SK-N-SH (cell line): Measurements from ENCODE around the gene ME1. TPM values are rescaled to one million over a fixed set of nuclear protein-coding genes. Genes with fewer than 3 reads are reported as not detected.
"Not testable (repeated sequence)": the region's sequence is repeated elsewhere in the genome, so short reads cannot be mapped to it uniquely, and the experiment has no call there.

ENCODE experiments used
- CTCF ChIA-PET: fragments of 300-600, 350-600 bp; formaldehyde crosslinking; extraction: SDS; loops from one replicate; lab custom pipeline; 2021; lab: Yijun Ruan, JAX
- POLR2A ChIA-PET: fragments of 350-600 bp; sonication (Branson Sonifier 250); formaldehyde crosslinking; extraction: SDS; loops from one replicate; lab custom pipeline; 2020; ENCODE audit warnings: antibody characterized with exemption, inconsistent platforms; lab: Yijun Ruan, JAX
- DNase-seq: peaks from one replicate; pipeline ENCODE4 v3.0.0; 2012
- H2AFZ ChIP-seq: fragments of 200-600 bp; sonication (generic); 2 replicates; pipeline ENCODE4 v1.8.1; 2016; ENCODE audit warnings: antibody characterized with exemption, mild to moderate bottlenecking, low read depth
- H3F3A ChIP-seq: fragments of 200-600 bp; sonication (generic); replicated peaks from 2 replicates; pipeline ENCODE3; 2016; ENCODE audit warnings: antibody characterized with exemption, mild to moderate bottlenecking; ENCODE audit not compliant: insufficient read depth
- H3K27ac ChIP-seq, 2 experiments: fragments of 200-500 bp in 1 of 2; fragments of 200-600 bp in 1 of 2; sonication (Bioruptor generic) in 1 of 2; sonication (generic), shearing (Covaris generic) in 1 of 2; 2 replicates each; pipeline versions ENCODE4 v1.5.1 to v1.6.1; 2014 to 2016; ENCODE audit warnings: low read depth in 2 of 2, inconsistent platforms in 1 of 2, low read length in 1 of 2, mild to moderate bottlenecking in 1 of 2, mixed read lengths in 1 of 2
- H3K27me3 ChIP-seq: fragments of 200-600 bp; sonication (generic), shearing (Covaris generic); 2 replicates; pipeline ENCODE4 v1.6.1; 2016; ENCODE audit warnings: mixed run types; ENCODE audit not compliant: insufficient read depth
- H3K36me3 ChIP-seq, 2 experiments: fragments of 200-500 bp in 1 of 2; fragments of 200-600 bp in 1 of 2; sonication (Bioruptor generic) in 1 of 2; sonication (generic) in 1 of 2; replicated peaks in 1 of 2; 2 replicates each; pipeline versions ENCODE3 to v1.5.1; 2014 to 2016; ENCODE audit warnings: low read length in 1 of 2, mild to moderate bottlenecking in 1 of 2; ENCODE audit not compliant: insufficient read depth in 2 of 2, control insufficient read depth in 1 of 2
- H3K4me1 ChIP-seq, 2 experiments: fragments of 200-500 bp in 1 of 2; fragments of 200-600 bp in 1 of 2; sonication (Bioruptor generic) in 1 of 2; sonication (generic), shearing (Covaris generic) in 1 of 2; 2 replicates each; pipeline versions ENCODE4 v1.5.1 to v1.6.1; 2014 to 2016; ENCODE audit warnings: low read depth in 1 of 2, low read length in 1 of 2, mixed run types in 1 of 2; ENCODE audit not compliant: insufficient read depth in 2 of 2, control insufficient read depth in 1 of 2
- H3K4me2 ChIP-seq: fragments of 200-600 bp; sonication (generic), shearing (Covaris generic); 2 replicates; pipeline ENCODE4 v1.6.1; 2017; ENCODE audit warnings: mixed run types
- H3K4me3 ChIP-seq, 2 experiments: fragments of 200-500 bp in 1 of 2; fragments of 200-600 bp in 1 of 2; sonication (Bioruptor generic) in 1 of 2; sonication (generic), shearing (Covaris generic) in 1 of 2; 2 replicates each; pipeline versions ENCODE4 v1.5.1 to v1.8.1; 2014 to 2016; ENCODE audit warnings: low read depth in 2 of 2, inconsistent platforms in 1 of 2, low read length in 1 of 2, mild to moderate bottlenecking in 1 of 2, mixed read lengths in 1 of 2, moderate library complexity in 1 of 2
- H3K79me2 ChIP-seq: fragments of 200-600 bp; sonication (generic); 2 replicates; pipeline ENCODE4 v1.8.1; 2017; ENCODE audit warnings: mild to moderate bottlenecking; ENCODE audit not compliant: insufficient read depth
- H3K9ac ChIP-seq: fragments of 200-600 bp; sonication (generic); 2 replicates; pipeline ENCODE4 v1.6.1; 2017; ENCODE audit warnings: mixed run types
- H3K9me2 ChIP-seq: fragments of 200-600 bp; sonication (generic); 2 replicates; pipeline ENCODE4 v1.6.1; 2017; ENCODE audit warnings: mixed run types
- H3K9me3 ChIP-seq: fragments of 200-600 bp; sonication (generic); 2 replicates; pipeline ENCODE4 v1.6.1; 2017; ENCODE audit warnings: mixed run types, mild to moderate bottlenecking, moderate library complexity
- H4K20me1 ChIP-seq: fragments of 200-600 bp; sonication (generic); 2 replicates; pipeline ENCODE4 v1.6.1; 2017; ENCODE audit warnings: mild to moderate bottlenecking, mixed run types; ENCODE audit not compliant: insufficient read depth
- ELF1 ChIP-seq: IDR thresholded peaks from 2 replicates; pipeline ENCODE4 v1.4.0; 2012
- EZH2phosphoT487 ChIP-seq: fragments of 200-600 bp; sonication (generic); IDR thresholded peaks from 2 replicates; pipeline ENCODE4 v1.6.1; 2017; ENCODE audit warnings: low read depth, mixed run types, mild to moderate bottlenecking, antibody characterized with exemption, moderate library complexity, borderline replicate concordance
- FOSL2 ChIP-seq: IDR thresholded peaks from 2 replicates; pipeline ENCODE4 v1.4.0; 2012; ENCODE audit warnings: low read depth, mild to moderate bottlenecking, moderate library complexity, borderline replicate concordance
- JUND ChIP-seq: IDR thresholded peaks from 2 replicates; pipeline ENCODE4 v1.4.0; 2012
- MEF2A ChIP-seq: IDR thresholded peaks from 2 replicates; pipeline ENCODE4 v1.4.0; 2012; ENCODE audit warnings: low read depth, borderline replicate concordance
- NFIC ChIP-seq: IDR thresholded peaks from 2 replicates; pipeline ENCODE4 v1.4.0; 2012; ENCODE audit warnings: borderline replicate concordance
- RAD21 ChIP-seq: IDR thresholded peaks from 2 replicates; pipeline ENCODE4 v1.6.1; 2012; ENCODE audit warnings: mild to moderate bottlenecking, low read length
- SIN3A ChIP-seq: IDR thresholded peaks from 2 replicates; pipeline ENCODE4 v1.6.1; 2012; ENCODE audit warnings: low read depth, mild to moderate bottlenecking, low read length, moderate library complexity, borderline replicate concordance
- SMC3 ChIP-seq: IDR thresholded peaks from 2 replicates; pipeline ENCODE4 v1.6.1; 2012; ENCODE audit warnings: low read depth, low read length, improper control_type of control experiment
- WGBS: methylation state at CpG from one replicate; pipeline ENCODE4 v1.1.6; 2017; ENCODE audit warnings: low lambda C conversion rate; 5-methylcytosine and 5-hydroxymethylcytosine counted together
- polyA plus RNA-seq, 3 experiments: library from polyadenylated mRNA; depleted of rRNA; stranded (reverse); fragments of >200 nt; gene quantifications; 2 replicates each; pipeline ENCODE4 v1.2.3, GENCODE V29; 2012
- TF ChIP-seq, protein P1 (sequence below): IDR thresholded peaks from 2 replicates; pipeline ENCODE4 v1.6.1; 2012; ENCODE audit warnings: mild to moderate bottlenecking, low read depth, low read length, moderate library complexity
- TF ChIP-seq, protein P2 (sequence below): IDR thresholded peaks from 2 replicates; pipeline ENCODE4 v1.4.0; 2012; ENCODE audit warnings: low read depth, borderline replicate concordance
- TF ChIP-seq, protein P3 (sequence below): fragments of 150-350 bp; IDR thresholded peaks from 2 replicates; pipeline ENCODE4 v1.6.1; 2017; ENCODE audit warnings: antibody characterized with exemption, low read length, low read depth, borderline replicate concordance
- TF ChIP-seq, protein P4 (sequence below): IDR thresholded peaks from 2 replicates; pipeline ENCODE4 v1.4.0; 2012; ENCODE audit warnings: low read depth

The ME1 gene
- polyA plus RNA-seq, 1 of the 3 experiments (the other 2 are of a cell fraction) = 4.9 TPM

DNA sequence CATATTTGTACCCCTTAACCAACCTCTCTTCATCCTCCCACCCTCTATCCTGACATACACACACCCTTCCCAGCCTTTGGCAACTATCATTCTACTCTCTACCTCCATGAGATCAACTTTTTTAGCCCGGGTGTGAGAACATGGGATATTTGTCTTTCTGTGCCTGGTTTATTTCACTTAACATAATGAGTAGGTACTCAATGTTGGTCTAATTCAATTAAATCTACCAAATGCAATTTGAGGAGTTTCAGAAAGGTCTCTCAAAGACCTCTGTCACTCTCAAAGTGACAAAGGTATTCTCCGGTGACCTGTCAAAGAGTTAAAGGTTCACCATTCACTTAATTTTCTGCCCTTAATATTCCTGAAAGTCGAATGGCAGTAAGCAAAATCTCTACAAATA is 87.7 kb downstream of the ME1 start (continued):
- TF ChIP-seq, protein P1, sequence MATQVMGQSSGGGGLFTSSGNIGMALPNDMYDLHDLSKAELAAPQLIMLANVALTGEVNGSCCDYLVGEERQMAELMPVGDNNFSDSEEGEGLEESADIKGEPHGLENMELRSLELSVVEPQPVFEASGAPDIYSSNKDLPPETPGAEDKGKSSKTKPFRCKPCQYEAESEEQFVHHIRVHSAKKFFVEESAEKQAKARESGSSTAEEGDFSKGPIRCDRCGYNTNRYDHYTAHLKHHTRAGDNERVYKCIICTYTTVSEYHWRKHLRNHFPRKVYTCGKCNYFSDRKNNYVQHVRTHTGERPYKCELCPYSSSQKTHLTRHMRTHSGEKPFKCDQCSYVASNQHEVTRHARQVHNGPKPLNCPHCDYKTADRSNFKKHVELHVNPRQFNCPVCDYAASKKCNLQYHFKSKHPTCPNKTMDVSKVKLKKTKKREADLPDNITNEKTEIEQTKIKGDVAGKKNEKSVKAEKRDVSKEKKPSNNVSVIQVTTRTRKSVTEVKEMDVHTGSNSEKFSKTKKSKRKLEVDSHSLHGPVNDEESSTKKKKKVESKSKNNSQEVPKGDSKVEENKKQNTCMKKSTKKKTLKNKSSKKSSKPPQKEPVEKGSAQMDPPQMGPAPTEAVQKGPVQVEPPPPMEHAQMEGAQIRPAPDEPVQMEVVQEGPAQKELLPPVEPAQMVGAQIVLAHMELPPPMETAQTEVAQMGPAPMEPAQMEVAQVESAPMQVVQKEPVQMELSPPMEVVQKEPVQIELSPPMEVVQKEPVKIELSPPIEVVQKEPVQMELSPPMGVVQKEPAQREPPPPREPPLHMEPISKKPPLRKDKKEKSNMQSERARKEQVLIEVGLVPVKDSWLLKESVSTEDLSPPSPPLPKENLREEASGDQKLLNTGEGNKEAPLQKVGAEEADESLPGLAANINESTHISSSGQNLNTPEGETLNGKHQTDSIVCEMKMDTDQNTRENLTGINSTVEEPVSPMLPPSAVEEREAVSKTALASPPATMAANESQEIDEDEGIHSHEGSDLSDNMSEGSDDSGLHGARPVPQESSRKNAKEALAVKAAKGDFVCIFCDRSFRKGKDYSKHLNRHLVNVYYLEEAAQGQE = no peak
- TF ChIP-seq JUND (no peak), SIN3A (no peak)

DNA sequence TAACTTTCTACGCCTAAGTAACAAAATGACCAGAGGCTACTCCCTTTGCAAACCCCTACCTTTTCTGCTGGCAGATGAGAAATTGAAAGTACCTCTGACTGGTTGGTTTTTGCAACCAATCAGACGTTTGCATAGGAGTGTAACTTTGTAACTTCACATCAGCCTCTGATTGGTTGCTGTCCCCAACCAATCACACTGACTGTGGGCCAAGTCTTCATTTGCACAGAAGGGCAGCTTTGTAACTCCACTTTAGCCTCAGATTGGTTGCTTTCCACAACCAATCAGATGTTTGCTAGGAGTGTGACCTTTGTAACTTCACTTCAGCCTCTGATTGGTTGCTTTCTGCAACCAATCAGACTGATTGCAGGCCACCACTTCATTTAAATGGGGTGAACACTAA is 89.1 kb downstream of the ME1 start:
- POLR2A ChIA-PET = no interaction called here
- no peak overlapping the region for H3K4me2 ChIP-seq
- TF ChIP-seq, protein P2, sequence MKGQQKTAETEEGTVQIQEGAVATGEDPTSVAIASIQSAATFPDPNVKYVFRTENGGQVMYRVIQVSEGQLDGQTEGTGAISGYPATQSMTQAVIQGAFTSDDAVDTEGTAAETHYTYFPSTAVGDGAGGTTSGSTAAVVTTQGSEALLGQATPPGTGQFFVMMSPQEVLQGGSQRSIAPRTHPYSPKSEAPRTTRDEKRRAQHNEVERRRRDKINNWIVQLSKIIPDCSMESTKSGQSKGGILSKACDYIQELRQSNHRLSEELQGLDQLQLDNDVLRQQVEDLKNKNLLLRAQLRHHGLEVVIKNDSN = no peak
- no peak for TF ChIP-seq NFIC
- TF ChIP-seq JUND = no peak
- no peak for TF ChIP-seq EZH2phosphoT487
- no peak for TF ChIP-seq ELF1
- no peak for TF ChIP-seq RAD21
- no peak for TF ChIP-seq MEF2A
- TF ChIP-seq, protein P3, sequence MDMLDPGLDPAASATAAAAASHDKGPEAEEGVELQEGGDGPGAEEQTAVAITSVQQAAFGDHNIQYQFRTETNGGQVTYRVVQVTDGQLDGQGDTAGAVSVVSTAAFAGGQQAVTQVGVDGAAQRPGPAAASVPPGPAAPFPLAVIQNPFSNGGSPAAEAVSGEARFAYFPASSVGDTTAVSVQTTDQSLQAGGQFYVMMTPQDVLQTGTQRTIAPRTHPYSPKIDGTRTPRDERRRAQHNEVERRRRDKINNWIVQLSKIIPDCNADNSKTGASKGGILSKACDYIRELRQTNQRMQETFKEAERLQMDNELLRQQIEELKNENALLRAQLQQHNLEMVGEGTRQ = no peak
- no peak for TF ChIP-seq SMC3
- TF ChIP-seq, protein P4, sequence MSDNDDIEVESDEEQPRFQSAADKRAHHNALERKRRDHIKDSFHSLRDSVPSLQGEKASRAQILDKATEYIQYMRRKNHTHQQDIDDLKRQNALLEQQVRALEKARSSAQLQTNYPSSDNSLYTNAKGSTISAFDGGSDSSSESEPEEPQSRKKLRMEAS = no peak
- TF ChIP-seq FOSL2 = no peak
- TF ChIP-seq, protein P1 = no peak
- no peak overlapping the region for H3K9ac ChIP-seq
- peaks cover 3% of the 10 kb centered on the region; the same call in 1 of the 2 replicates for H3K9me3 ChIP-seq
- no peak overlapping the region for H3K4me3 ChIP-seq
- no peaks in the 10 kb centered on the region for H3K36me3 ChIP-seq
- DNase-seq = no peak
- H3K27ac ChIP-seq = no peak overlapping the region
- no peaks in the 10 kb centered on the region for H3K9me2 ChIP-seq
- 83% methylated on average over 2 of the region's 2 CpGs for WGBS
- CTCF ChIA-PET = interaction anchor here (1.2 kb wide), 1 partner anchor 170 kb away, joined by 4 read pairs; the partner anchor contains the start of gene PRSS35
- H4K20me1 ChIP-seq = no peaks in the 10 kb centered on the region
- H3F3A ChIP-seq = no peaks in the 10 kb centered on the region
- no peaks in the 10 kb centered on the region for H3K4me1 ChIP-seq
- H2AFZ ChIP-seq = no peak overlapping the region
- H3K27me3 ChIP-seq = no peaks in the 10 kb centered on the region
- no peaks in the 10 kb centered on the region for H3K79me2 ChIP-seq

DNA sequence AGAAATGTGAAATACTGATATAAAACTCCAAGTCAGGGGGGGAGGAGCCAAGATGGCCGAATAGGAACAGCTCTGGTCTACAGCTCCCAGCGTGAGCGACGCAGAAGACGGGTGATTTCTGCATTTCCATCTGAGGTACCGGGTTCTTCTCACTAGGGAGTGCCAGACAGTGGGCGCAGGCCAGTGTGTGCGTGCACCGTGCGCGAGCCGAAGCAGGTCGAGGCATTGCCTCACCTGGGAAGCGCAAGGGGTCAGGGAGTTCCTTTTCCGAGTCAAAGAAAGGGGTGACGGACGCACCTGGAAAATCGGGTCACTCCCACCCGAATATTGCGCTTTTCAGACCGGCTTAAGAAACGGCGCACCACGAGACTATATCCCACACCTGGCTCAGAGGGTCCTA is 96.9 kb downstream of the ME1 start:
- 93% methylated on average over 6 of the region's 24 CpGs for WGBS
- H3K4me3 ChIP-seq, H2AFZ ChIP-seq, H3F3A ChIP-seq, H4K20me1 ChIP-seq, H3K4me1 ChIP-seq, H3K9me3 ChIP-seq, H3K79me2 ChIP-seq, H3K27ac ChIP-seq, H3K9ac ChIP-seq, POLR2A ChIA-PET, H3K9me2 ChIP-seq, H3K36me3 ChIP-seq, H3K27me3 ChIP-seq, H3K4me2 ChIP-seq, DNase-seq: not testable (repeated sequence)
- CTCF ChIA-PET = interaction anchor here (1.2 kb wide), 1 partner anchor 26 kb away, joined by 3 read pairs; no protein-coding TSS in a partner anchor
